MM.1S (cell line): Measurements from ENCODE around the gene TULP1.

Source experiments
- CTCF ChIP-seq: fragments of 300-600 bp; sonication (generic); IDR thresholded peaks from 2 replicates; pipeline ENCODE4 v1.5.1; 2016; ENCODE audit warnings: antibody characterized with exemption, low read length, mixed read lengths
- EZH2 ChIP-seq: fragments of 300-600 bp; sonication (generic); optimal IDR thresholded peaks from 2 replicates; pipeline ENCODE3; 2017; ENCODE audit warnings: low read depth, mild to moderate bottlenecking, antibody characterized with exemption, low read length, mixed read lengths
- EZH2phosphoT487 ChIP-seq: fragments of 300-600 bp; sonication (generic); IDR thresholded peaks from 2 replicates; pipeline ENCODE4 v1.6.1; 2018; ENCODE audit warnings: antibody characterized with exemption, low read length

GRCh38 chr6:35512740-35513139 is at the start of gene TULP1:
- no peak for TF ChIP-seq CTCF
- TF ChIP-seq EZH2: no peak
- TF ChIP-seq EZH2phosphoT487: no peak
